ENCODE results near the gene ACP1.

Gene ACP1

DNA sequence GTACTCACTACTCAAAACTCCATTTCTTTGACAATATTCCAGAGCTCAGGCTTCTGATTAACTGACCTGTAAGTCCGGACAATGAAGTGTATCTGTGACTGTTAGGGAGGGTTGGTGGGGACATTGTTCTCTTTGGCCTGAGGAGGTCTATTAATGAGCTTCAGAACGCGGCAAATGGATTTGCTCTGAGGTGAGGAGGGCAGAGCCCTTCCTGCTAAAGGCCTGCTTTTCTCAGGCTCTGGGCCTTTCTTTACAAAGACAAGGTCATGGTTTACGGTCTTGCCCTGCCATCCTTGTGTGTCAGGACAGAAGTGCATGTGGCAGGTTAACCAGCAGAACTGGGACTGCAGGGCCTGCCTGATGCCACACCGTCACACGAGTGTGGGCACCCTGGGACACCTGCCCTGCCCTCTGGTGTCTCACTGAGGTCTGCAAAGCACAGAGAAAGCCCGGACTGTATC is 15.9 kb downstream of the ACP1 start:
- DNase-seq (ENCODE audit: low read depth): no peak

DNA sequence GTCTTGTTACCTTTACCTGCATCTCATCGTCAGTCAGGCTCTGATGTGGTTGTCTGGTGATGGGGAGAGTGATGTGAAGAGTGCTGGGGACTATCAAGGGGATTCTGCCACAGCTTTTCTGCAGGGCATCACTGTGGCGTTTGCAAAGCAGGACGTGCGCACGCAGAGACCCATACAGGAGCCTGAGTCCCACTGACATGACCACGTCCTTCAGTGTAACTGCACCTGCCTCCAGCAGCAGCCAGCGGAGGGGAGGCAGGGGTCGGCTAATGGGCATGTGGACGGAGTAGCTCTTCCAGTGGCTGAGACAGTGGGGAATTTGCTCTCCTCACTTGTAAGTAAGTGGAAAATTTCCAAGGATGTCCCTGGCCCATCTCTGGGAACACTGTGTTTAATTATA is 16.6 kb downstream of the ACP1 start:
- no peak for DNase-seq (ENCODE audit: low read depth)

DNA sequence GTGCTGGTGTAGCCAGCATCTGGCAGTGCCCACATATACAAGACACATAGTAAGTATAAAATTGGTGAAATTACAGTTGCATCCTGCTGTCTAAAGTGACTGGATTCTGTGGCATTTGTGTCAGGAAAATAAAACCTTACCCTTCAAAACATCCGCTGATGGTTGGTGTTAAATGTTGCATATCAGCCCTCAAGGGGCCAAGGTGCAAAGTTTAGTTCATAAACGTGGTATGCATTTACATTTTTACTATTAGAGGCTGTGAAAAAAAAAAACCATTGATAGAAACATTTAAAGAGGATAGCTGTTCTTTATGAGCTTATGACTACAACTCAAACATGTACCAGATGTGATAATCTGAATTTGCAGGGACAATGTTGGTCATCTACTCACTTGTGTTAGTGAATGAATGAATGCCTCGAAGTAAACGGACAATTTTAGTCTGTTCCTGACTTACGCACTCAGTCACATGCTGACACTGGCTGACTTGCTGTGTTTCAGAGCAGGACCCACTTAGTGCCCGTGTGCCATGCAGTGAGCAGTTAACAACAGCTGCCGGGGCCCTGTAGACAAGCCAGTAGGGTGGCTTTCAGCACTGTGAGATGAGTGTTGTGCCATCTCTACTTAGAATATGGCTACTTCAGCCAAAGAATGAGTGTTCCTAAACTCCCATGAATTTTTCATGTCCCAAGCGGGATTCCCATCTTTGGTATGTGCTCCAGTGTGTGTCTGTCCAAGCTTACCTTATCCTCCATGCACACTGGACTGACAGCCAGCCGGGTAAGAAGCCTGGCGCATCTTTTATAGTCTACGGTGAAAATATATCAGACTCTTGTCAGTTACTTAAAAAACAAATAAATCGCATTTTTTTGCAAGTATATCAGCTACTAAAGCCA is 17.9 kb downstream of the ACP1 start:
- DNase-seq (ENCODE audit: low read depth): no peak

DNA sequence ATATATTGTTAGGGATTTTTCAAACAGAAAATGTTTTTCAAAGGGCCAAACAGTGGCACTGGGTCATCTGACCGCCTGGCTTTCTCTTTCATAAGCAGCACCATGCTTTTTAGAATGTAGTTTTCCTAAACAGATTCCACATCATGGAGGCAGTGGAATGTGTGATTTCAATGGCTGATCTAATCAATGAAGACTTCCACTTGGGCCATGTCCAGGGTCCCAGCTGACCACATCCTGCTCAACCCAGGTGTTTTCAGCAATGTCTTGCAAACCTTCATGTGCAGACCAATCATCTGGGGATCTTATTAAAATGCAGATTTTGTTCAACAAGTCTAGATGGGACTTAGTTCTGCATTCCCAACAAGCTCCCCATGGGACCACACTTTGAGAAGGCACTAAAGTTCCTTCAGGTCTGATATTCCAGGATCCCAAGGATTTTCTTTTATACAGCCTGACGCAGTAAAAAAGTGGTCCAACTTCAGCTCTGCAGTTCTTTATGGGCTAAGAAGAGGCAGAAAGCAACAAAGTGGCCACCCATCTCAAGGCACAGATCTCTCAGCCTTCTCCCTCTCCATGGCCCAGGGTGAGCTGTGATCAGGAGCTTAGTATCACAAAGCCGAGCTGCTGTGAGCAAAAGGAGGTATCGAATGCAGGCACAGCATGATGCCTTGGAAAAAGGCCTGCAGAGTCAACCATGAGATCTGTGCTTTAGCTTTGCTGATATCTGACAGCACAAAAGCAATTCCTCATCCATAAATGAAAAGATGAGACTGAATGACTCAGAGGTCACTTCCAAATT is 19.4 kb downstream of the ACP1 start:
- no peak for DNase-seq (ENCODE audit: low read depth)

DNA sequence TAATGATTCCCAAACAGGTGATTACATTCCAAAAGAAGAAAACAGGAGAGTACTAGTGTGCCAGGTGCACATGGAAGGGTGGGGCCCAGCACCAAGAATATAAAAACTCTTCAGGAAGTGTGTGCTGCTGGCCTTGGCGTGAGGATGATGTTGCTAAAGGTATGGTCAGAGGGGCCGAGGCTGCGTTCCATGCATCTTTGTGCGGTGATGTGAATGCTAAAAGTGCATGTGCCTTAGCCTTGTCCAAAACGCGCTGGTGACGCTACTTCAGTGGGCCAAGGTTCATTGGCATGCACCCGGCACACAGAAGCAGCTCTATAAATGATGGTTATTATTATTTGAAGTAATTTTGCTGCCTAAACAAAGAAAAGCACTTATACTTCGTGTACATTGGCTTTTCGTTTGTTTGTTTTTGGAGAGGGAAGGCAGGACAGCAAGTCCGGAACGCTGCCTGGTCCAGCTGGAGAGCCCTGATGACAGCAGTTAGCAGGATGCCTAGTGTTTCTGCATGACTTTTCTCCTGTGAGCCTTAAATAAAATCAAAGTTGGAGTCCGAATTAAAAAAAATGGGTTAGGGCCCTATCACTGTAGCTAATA is 20.2 kb downstream of the ACP1 start:
- no peak for DNase-seq (ENCODE audit: low read depth)

DNA sequence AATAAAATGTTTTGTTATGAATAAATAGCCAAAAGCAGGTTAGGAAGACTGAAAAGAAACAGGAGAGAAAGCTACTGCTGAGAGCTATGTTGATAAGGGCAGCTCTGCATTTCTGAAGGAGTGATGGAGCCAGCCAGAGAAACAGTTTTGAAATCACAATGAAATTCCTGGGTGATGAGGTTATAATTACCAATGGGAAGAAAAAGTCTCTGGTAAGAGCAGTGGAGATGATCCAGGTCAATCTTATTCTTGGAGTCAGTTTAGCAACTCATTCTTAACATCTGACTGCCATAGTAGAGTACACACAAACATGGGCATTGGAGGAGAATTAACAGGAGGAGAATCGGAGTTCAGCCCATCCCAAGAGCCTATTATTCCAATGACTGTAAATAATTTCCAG is 20.8 kb downstream of the ACP1 start:
- DNase-seq (ENCODE audit: low read depth): no peak

DNA sequence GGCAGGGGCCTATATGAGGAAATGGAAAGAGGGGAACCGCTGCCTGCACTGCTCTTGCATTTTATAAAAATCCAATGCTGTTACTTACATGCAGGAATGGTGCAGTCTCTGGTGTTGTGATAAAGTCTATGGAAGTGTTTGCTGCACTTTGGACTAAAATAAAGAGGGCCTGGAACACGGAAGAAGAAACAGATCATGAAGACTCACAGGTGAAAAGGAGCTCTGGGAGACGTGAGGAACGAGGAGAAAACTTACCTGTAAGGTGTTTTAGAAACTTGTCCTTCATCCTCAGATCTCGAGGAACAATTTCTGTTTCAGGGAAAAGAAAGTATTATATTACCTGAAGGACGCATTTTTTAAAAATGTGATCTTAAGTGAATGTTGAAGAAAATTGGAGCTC is 21.3 kb downstream of the ACP1 start:
- DNase-seq (ENCODE audit: low read depth): no peak

DNA sequence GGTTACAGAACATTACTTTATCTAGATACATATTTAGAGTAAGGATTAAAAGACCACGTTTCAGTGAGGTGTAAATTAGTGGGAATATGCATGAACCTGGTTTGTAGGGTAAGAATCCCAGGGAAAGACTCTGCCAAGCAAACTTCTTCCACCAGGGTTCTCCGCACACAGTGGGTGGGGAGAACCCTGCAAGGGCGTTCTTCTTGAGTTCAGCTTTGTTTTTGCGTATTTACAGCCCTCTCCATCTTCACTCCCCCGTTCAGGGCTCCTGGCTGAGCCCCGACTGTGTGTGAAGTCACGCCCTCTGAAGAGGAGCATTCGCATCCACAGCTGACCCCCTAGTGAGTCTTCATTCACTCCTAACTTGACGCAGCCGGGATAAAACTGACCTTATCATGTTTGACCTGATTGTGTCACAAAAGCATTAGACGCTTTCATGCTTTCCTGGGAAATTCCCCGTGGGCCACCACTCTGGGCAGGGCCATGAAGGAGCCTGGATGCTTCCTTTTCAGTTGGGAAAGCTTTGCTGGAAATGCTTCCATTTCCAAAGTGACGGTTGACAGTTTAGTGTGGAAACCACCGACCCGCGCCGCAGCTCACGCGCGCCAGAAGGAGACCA is 22.1 kb downstream of the ACP1 start:
- no peak for DNase-seq (ENCODE audit: low read depth)

DNA sequence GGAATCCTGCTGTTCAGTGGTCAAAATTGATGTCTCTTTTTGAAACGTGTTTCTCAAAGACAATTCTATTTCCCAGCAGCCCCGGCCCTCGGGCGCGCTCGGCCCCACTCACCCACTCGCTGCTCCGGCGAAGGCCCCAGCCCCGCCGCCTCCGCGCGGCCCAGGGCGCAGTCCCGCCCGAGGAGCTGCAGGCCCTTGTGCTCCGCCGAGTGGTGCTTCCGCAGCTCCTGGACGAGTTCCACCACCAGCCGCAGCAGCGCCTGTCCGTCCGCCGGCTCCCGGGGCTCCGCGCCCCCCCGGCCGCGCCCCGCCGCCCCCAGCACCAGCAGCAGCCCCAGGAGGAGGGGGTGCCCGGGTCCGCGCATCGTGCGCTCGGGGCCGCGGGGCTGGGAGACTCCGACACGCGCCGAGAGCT is 22.7 kb downstream of the ACP1 start:
- no peak for DNase-seq (ENCODE audit: low read depth)

DNA sequence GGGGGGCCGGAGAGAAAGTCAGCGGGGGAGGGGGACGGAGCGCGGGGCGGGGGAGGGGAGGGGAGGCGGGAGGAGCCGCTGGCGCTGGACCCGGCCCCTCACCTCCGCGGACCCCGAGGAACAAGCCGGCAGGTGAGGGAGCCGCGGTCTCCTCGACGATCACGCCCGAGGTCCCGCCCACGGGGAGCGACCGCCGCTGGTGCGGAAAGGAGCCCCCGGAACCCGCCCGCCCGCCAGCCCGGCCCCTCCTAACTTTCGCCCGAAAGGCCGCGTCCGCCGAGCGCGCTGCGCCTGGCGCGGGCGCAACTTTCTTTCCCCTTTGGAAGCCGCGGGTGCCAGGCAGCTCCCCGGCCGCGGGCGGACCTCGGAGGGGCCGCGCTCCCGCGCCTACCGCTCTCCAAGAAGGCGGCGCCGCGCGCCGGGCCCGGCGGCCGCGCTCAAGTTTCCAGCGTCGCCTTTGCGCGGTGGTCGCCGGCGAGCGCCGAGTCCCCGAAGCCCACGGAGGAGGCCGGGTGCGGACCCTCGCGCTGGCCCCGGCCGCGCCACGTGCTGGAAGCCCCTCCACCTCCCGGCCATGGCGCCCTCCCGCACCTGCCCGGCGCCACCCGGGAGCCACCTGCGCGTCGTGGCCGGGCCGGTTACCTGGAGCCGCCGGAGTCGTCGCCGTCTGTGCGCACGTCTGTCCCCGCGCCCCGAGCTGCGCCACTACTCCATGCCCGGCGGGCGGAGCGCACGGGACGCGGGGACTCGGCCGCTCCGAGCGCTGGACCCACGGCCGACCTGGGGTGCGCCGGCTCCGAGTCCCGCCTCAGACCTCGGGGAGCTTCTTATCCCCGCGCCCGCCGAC is 23.4 kb downstream of the ACP1 start, which contains the start of gene ALKAL2:
TSS of gene ALKAL2 (minus strand) at position 181 of the 847 bp plus-strand sequence. CDS start 256 bp downstream, outside the sequence.
- no peak for DNase-seq (ENCODE audit: low read depth)

DNA sequence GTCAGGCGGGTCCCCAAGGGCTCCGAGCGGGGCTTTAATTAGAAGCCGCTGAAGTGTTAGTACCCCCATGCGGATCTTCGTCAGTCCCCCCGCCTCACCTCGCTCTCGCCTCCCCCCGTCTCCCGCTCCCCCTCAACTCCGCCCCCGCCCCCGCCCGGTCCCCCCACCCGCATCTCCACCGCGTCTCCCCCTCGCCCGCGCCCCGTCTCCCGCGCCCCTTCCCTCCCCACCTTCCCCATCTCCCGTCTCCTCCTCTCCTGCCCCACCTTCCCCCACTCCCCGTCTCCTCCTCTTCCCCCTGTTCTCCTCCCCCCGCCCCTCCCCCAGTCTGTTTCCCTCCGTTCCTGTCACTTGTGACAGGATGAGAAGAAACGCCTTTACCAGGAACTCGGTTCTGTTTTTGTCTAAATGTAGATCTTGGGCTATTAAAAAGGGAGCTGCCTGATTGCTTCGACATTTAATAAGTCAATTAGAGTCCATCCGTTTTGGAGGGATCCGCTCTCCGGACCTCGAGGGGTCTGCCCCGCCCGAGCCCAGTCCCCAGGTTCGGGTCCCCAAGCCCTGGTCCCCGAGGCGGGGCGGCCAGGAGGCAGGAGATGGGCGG is 24.1 kb downstream of the ACP1 start:
- DNase-seq (ENCODE audit: low read depth): no peak

DNA sequence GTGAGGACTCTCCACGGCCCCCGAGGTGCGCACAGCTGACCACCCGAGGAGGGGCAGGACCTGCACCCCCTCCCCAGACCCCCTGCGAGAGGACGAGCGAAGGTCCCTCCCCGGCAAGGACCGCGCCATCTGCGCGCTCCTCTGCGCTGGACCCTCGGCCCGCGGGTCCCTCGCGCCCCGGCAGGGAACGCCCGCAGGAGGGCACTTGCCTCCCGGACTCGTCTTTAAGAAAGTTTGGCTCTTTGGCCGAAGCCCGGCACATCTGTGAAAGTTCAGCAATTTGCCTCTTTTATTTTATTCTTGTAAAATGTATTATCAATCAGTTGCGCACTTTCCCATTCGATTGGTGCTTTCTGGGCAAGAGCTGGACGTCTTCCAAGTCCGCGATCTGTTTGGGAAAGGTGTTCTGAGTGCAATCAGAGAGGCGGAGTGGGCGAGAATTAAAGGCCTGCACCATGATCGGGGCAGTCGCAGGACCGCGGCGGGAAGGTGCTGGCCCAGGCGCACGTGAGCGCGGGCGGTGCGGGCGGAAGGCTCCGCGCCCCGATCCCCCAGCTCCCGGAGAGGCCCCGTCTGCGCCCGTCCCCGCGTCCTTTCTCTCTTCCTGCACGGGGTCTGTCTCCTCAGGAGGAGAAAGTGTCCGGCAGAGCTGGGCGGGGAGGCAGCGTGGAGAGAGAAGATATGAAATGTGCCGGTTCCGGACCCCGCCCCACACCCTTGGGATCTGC is 24.8 kb downstream of the ACP1 start:
- DNase-seq (ENCODE audit: low read depth): no peak

DNA sequence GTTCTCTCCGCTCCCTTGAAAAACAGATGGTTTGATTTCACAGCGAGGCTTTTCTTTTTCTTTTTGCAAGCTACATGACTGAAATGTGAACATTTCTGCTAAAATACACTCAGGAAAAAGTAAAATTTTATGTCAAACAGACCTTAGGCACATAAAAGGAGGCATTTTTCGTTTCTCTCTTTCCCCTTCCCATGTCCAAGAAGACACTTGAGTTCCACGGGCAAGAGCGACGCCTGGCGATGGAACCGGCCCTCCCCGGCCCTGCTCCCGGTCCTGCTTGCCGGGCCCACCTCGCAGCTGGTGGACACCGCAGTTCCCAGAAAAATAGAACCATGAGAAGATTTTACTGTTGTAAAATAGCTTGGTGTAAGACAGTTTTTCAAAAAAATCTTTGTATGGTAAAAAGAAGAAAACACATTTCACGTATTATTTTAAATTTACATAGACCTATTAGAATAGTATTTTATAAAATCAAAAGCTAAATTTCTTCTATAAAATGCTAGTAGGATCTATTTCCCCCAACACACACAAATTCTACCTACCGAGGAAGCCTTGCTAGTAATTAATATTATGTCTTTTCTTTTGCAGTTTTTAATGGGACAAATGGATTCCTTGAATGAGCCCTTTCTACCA is 25.5 kb downstream of the ACP1 start:
- no peak for DNase-seq (ENCODE audit: low read depth)

DNA sequence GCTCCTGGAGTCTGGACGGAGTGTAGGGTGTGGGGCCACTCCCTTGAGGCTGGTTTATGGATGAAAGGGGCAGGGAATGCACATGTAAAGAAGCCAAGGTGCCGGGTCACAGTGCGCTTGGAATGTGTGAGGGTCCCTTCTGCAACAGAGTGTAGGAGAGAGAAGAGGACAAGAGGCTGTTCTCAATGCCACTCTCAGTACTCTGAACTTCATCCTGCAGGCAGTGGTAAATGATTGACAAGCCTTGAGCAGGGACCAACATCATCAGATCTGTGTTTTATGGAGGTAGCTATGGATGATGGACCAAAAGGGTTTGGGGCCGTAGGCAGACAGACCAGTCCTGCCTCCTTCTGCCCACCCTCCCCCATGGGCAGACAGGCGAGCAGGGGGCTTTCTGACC is 30.3 kb downstream of the ACP1 start:
- DNase-seq (ENCODE audit: low read depth): no peak

DNA sequence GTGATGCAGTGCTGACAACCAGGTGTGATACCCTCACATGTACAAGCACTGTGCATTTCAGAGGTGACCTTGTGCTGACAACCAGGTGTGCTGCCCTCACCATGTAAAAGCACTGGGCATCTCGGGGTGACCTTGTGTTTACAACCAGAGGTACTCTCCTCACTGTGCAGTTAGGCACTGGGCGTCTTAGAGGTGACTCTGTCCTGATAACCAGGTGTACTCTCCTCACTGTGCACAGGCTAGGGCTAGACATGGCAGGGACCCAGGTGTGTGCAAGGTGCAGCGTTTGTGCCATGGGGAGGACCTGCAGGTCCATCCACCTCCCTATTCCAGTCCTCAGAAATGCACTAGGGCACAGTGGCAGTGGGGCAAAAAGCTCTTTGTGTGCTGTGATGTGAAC is 31.6 kb downstream of the ACP1 start:
- DNase-seq (ENCODE audit: low read depth): no peak

DNA sequence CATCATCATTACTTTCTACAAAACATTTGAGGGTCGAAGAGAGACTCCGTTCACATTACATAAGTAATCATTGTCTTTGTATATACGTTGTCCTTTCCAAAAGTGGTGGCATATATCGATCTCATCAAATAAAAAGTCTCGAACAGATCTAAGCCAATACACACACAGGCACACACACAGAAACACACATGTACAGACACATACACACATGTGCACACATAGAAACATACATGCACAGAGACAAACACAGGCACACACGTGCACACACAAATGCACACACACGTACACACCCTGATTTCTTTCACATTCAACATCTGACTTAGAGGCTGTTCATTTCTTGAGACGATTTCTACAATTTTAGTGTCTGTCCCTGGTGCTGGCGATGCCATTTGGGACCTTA is 40.6 kb downstream of the ACP1 start:
- DNase-seq (ENCODE audit: low read depth): no peak

DNA sequence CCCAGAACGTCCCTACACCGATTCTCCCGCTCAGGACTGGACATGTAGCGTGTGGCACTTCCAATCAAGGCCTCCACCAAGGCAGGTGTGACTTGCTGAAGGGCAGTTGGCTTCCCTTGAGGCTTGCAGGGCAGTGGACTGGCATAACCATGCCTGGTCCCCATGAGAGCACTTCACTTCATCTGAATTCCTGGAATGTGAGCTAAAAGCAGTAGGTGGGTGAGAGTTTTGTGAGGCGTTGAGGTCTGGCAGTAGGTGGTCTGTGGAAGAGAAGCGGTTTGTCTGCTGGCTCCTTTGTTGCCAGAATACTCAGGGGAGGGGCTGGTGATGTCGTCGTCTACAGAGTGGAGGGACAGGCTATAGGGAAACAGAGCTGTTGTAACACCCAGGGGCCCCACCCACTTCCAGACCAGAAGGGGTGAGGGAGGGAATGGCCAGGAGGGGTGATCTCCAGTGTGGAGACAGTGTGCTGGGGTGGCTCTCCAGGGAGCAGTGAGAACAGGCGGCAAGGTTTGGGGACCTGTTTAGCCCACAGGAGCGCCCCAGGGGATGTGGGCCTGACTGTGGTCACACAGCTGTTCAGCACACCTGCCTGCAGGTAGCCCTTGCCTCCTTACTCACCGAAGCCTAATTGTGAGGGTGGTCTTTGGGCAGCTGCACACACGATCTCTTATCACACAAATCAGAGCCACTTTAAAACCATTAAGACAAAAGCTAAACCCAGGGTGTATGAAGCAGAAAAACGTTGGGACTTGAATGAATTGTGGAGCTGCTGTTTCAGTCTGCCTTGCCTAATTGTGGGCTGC is 44.6 kb downstream of the ACP1 start:
- DNase-seq (ENCODE audit: low read depth): no peak

DNA sequence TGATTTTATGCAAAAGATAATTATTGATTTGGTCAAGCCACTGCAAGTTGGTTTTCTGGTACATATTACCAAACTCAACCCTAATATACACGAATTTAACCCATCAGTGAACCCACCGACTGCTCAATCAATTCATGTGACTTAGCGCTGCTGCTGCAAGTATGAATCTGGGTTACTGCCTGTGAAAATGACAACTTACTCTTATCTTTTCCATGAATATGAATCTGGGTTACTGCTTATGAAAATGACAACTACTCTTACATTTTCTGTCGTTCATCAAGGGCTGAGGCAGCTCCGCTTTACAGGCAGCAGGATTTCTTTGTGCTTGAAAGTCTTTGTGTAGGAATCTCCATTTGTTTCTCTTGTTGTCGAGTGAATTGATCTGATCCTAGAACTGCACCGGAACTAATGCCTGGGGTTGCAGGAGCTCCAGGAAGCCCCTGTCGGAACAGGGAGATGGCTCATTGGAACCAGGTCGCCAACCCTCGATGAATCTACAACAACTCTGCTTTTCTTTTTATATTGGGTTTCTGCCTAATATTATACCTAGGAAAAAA is 45.3 kb downstream of the ACP1 start:
- DNase-seq (ENCODE audit: low read depth): no peak

DNA sequence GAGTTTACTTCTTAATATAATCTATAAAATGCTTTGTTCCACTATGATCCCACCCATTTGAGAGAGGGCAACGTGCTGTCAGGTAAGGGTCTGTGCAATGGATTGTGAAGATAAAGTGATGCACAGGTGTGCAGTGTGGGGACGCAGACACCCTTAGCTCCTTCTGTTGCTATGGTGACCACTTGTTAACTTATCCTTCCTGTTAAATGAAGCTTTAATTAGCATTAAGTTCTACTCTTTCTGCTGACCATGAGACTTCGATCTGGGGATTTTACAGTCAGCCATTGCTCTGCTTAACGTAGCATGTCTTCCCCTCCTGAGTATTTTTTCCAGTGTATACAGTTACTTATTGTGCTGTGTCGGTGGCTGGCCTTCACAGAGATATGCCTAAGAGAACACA is 46.2 kb downstream of the ACP1 start:
- no peak for DNase-seq (ENCODE audit: low read depth)
